ENCODE results near the gene GABRD.
"Not testable (repeated sequence)": the region's sequence is repeated elsewhere in the genome, so short reads cannot be mapped to it uniquely, and the experiment has no call there.

GABRD gene

GRCh38 chr1:2019172-2019543 is at the start of gene GABRD:
GABRD (plus strand) TSS chr1:2019345; CDS start chr1:2019424, 79 bp downstream.
- no peak for DNase-seq (ENCODE audit: low read depth in 2 of 2, low spot score in 1 of 2)

GRCh38 chr1:1969505-1969900 is 49.6 kb upstream of the GABRD start:
- DNase-seq (ENCODE audit: low read depth in 2 of 2, low spot score in 1 of 2) = no peak

GRCh38 chr1:1969953-1970716 is 49.0 kb upstream of the GABRD start:
- no peak for DNase-seq (ENCODE audit: low read depth in 2 of 2, low spot score in 1 of 2)

GRCh38 chr1:1971017-1971416 is 48.1 kb upstream of the GABRD start:
- no peak for DNase-seq (ENCODE audit: low read depth in 2 of 2, low spot score in 1 of 2)

- DNase-seq (ENCODE audit: low read depth in 2 of 2, low spot score in 1 of 2) = no peak
These were observed 47.5 kb upstream of the GABRD start for GRCh38 chr1:1971688-1972087.

- DNase-seq (ENCODE audit: low read depth in 2 of 2, low spot score in 1 of 2) = no peak
These were observed 46.0 kb upstream of the GABRD start for GRCh38 chr1:1972976-1973715.

GRCh38 chr1:1973716-1974642 is 45.2 kb upstream of the GABRD start:
- DNase-seq (ENCODE audit: low read depth in 2 of 2, low spot score in 1 of 2) = no peak

GRCh38 chr1:1974834-1975233 is 44.3 kb upstream of the GABRD start:
- DNase-seq (ENCODE audit: low read depth in 2 of 2, low spot score in 1 of 2) = no peak

- no peak for DNase-seq (ENCODE audit: low read depth in 2 of 2, low spot score in 1 of 2)
These were observed 43.6 kb upstream of the GABRD start for GRCh38 chr1:1975535-1975934.

- DNase-seq (ENCODE audit: low read depth in 2 of 2, low spot score in 1 of 2) = no peak
These were observed 43.1 kb upstream of the GABRD start for GRCh38 chr1:1976031-1976430.

- no peak for DNase-seq (ENCODE audit: low read depth in 2 of 2, low spot score in 1 of 2)
These were observed 41.0 kb upstream of the GABRD start for GRCh38 chr1:1978108-1978507.

- not testable (repeated sequence) for DNase-seq (ENCODE audit: low read depth in 2 of 2, low spot score in 1 of 2)
These were observed 40.3 kb upstream of the GABRD start for GRCh38 chr1:1978690-1979481.

- no peak for DNase-seq (ENCODE audit: low read depth in 2 of 2, low spot score in 1 of 2)
These were observed 39.5 kb upstream of the GABRD start for GRCh38 chr1:1979482-1980165.

- no peak for DNase-seq (ENCODE audit: low read depth in 2 of 2, low spot score in 1 of 2)
These were observed 38.5 kb upstream of the GABRD start for GRCh38 chr1:1980467-1981141.

- DNase-seq (ENCODE audit: low read depth in 2 of 2, low spot score in 1 of 2) = no peak
These were observed 38.0 kb upstream of the GABRD start for GRCh38 chr1:1981142-1981500.

- DNase-seq (ENCODE audit: low read depth in 2 of 2, low spot score in 1 of 2) = not testable (repeated sequence)
These were observed 37.4 kb upstream of the GABRD start for GRCh38 chr1:1981631-1982327.

GRCh38 chr1:1982379-1983232 is 36.5 kb upstream of the GABRD start:
- no peak for DNase-seq (ENCODE audit: low read depth in 2 of 2, low spot score in 1 of 2)

- DNase-seq (ENCODE audit: low read depth in 2 of 2, low spot score in 1 of 2) = no peak
These were observed 34.5 kb upstream of the GABRD start for GRCh38 chr1:1984560-1985070.

Data from stimulated activated CD8-positive, alpha-beta memory T cell treated with anti-CD3 and anti-CD28 coated beads, Interleukin-4, amount 100 ng/mL, for 4 hours (primary cell).